Transverse colon (tissue), 4 donors: ENCODE results near the gene MXD4. TPM values are rescaled to one million over a fixed set of nuclear protein-coding genes. Genes with fewer than 3 reads are reported as not detected.

Source experiments
- DNase-seq: peaks from one replicate; pipeline ENCODE4 v3.0.0-alpha.2; 2019
- H3K27ac ChIP-seq, 4 donors: fragments of 200-600 bp; sonication (generic); 2 replicates each; pipeline ENCODE4 v1.5.1; 2016 to 2018; ENCODE audit warnings: inconsistent platforms in 4 of 4
- H3K27me3 ChIP-seq: fragments of 200-600 bp; sonication (generic); 2 replicates; pipeline ENCODE4 v1.5.1; 2017; ENCODE audit warnings: inconsistent platforms
- H3K36me3 ChIP-seq, 4 donors: fragments of 200-600 bp; sonication (generic); 2 replicates each; pipeline ENCODE4 v1.5.1; 2017 to 2019; ENCODE audit warnings: inconsistent platforms in 4 of 4
- H3K4me1 ChIP-seq, 4 donors: fragments of 200-600 bp; sonication (generic); 2 replicates each; pipeline ENCODE4 v1.5.1; 2017 to 2020; ENCODE audit warnings: inconsistent platforms in 4 of 4
- H3K4me3 ChIP-seq, 4 donors: fragments of 200-600 bp; sonication (generic); 1 replicate in 1 of 4; 2 replicates in 3 of 4; pipeline versions ENCODE4 v1.5.1 to v1.6.1; 2017 to 2019; ENCODE audit warnings: inconsistent platforms in 4 of 4
- H3K9me3 ChIP-seq, 2 donors: fragments of 200-600 bp; sonication (generic); 2 replicates each; pipeline ENCODE4 v1.5.1; 2017 to 2019; ENCODE audit warnings: inconsistent platforms in 2 of 2
- CTCF ChIP-seq, 5 experiments: fragments of 200-600 bp in 3 of 5; fragments of 450-650 bp in 2 of 5; sonication (generic) in 3 of 5; IDR thresholded peaks; 1 replicate in 2 of 5; 2 replicates in 3 of 5; pipeline ENCODE4 v1.5.1; 2016 to 2017; ENCODE audit warnings: antibody characterized with exemption in 5 of 5, inconsistent platforms in 3 of 5, mild to moderate bottlenecking in 2 of 5, moderate library complexity in 1 of 5
- EP300 ChIP-seq: sonication (generic); formaldehyde crosslinking; IDR thresholded peaks from one replicate; pipeline ENCODE4 v1.6.1; 2017; ENCODE audit warnings: antibody characterized with exemption, low read depth
- POLR2A ChIP-seq: fragments of 450-650 bp; IDR thresholded peaks from one replicate; pipeline ENCODE4 v1.6.1; 2016; ENCODE audit warnings: antibody characterized with exemption, mild to moderate bottlenecking, moderate library complexity
- POLR2AphosphoS5 ChIP-seq, 3 donors: sonication (generic); formaldehyde crosslinking; IDR thresholded peaks; one replicate each; pipeline ENCODE4 v1.6.1; 2016; ENCODE audit warnings: antibody characterized with exemption in 3 of 3
- WGBS, 2 donors: methylation state at CpG; one replicate each; pipeline ENCODE4 v1.1.5; 2018; ENCODE audit warnings: low coverage in 1 of 2; 5-methylcytosine and 5-hydroxymethylcytosine counted together
- in situ Hi-C, 4 donors: fragments of 200-750 bp; cut with MboI; loops; one replicate each; pipeline versions ENCODE4 v1.15.0 to v1.15.1; 2017; ENCODE audit warnings: low sequenced_read_pairs in 3 of 4, low pct_ligation_motif_present in 1 of 4, low pct_unique_long_range_greater_than_20kb in 1 of 4
- intact Hi-C: fragments of 100-400 bp; cut with DNase I; formaldehyde crosslinking; loops from one replicate; pipeline ENCODE4 v1.15.1; 2023; ENCODE audit warnings: low total_unique reads
- total RNA-seq, 4 donors: library from RNA; depleted of rRNA; stranded (reverse); fragments of >200 nt; gene quantifications; one replicate each; pipeline ENCODE4 v1.1.0, GENCODE V29; 2016

Gene MXD4
- total RNA-seq, 4 donors from 2014 or later: 48.1 to 101 (median 57.7) TPM

GRCh38 chr4:2254665-2255500 is 7.0 kb downstream of the MXD4 start:
- in situ Hi-C loops (no loop called here), intact Hi-C loops (no loop called here)
- TF ChIP-seq POLR2A: no peak
- no peak for TF ChIP-seq CTCF (IDR thresholded peaks at IDR 0.05)
- no peak for TF ChIP-seq POLR2AphosphoS5 (IDR thresholded peaks at IDR 0.05)
- TF ChIP-seq EP300: no peak
- no peaks in the 10 kb centered on the region for H3K27me3 ChIP-seq
- no peak overlapping the region for H3K4me3 ChIP-seq
- 88 to 90% methylated on average over 15 to 32 of the region's 32 CpGs for WGBS, 2 donors
- H3K9me3 ChIP-seq: no peaks in the 10 kb centered on the region
- H3K4me1 ChIP-seq: peaks cover 21 to 49% (median 46%) of the 10 kb centered on the region in 4 donors
- DNase-seq: no peak
- peak overlapping the region; percentile 69 to 97 (median 83) for H3K27ac ChIP-seq
- H3K36me3 ChIP-seq: peaks cover 0 to 15% (median 4%) of the 10 kb centered on the region in 4 donors

- no peak for DNase-seq
- no peak for TF ChIP-seq POLR2A
- no peak for TF ChIP-seq CTCF (IDR thresholded peaks at IDR 0.05)
- TF ChIP-seq EP300: no peak
- no peak for TF ChIP-seq POLR2AphosphoS5 (IDR thresholded peaks at IDR 0.05)
- H3K27me3 ChIP-seq: no peaks in the 10 kb centered on the region
- peaks cover 14 to 35% (median 32%) of the 10 kb centered on the region in 4 donors for H3K4me1 ChIP-seq
- no peak overlapping the region for H3K27ac ChIP-seq
- no peak overlapping the region for H3K4me3 ChIP-seq
- in situ Hi-C loops (no loop called here), intact Hi-C loops (no loop called here)
- WGBS, 2 donors: 88% methylated on average over 28 of the region's 32 CpGs; no CpG with 5 or more reads in 1 of the 2 donors
- no peaks in the 10 kb centered on the region for H3K9me3 ChIP-seq
- peaks cover 0 to 16% (median 7%) of the 10 kb centered on the region in 4 donors for H3K36me3 ChIP-seq
These were observed 8.5 kb downstream of the MXD4 start for GRCh38 chr4:2253160-2254084.

GRCh38 chr4:2252530-2253091 is 9.3 kb downstream of the MXD4 start:
- Histone ChIP-seq H3K9me3 (no peaks in the 10 kb centered on the region), H3K27ac (no peak overlapping the region), H3K36me3 (peaks cover 0 to 16% (median 7%) of the 10 kb centered on the region in 4 donors), H3K4me1 (peaks cover 14 to 27% (median 24%) of the 10 kb centered on the region in 4 donors), H3K27me3 (no peaks in the 10 kb centered on the region), H3K4me3 (no peak overlapping the region)
- intact Hi-C loops: no loop called here
- 97% methylated on average over 11 of the region's 12 CpGs; no CpG with 5 or more reads in 1 of the 2 donors for WGBS, 2 donors
- DNase-seq: no peak
- in situ Hi-C loops: no loop called here
- no peak for TF ChIP-seq POLR2AphosphoS5 (IDR thresholded peaks at IDR 0.05)
- TF ChIP-seq EP300: no peak
- no peak for TF ChIP-seq CTCF (IDR thresholded peaks at IDR 0.05)
- no peak for TF ChIP-seq POLR2A
